ENCODE measurements around the gene CHAT. TPM values are rescaled to one million over a fixed set of nuclear protein-coding genes. Genes with fewer than 3 reads are reported as not detected.

CHAT gene
- polyA plus RNA-seq, 3 donors from 2014 or later: not detected

DNA sequence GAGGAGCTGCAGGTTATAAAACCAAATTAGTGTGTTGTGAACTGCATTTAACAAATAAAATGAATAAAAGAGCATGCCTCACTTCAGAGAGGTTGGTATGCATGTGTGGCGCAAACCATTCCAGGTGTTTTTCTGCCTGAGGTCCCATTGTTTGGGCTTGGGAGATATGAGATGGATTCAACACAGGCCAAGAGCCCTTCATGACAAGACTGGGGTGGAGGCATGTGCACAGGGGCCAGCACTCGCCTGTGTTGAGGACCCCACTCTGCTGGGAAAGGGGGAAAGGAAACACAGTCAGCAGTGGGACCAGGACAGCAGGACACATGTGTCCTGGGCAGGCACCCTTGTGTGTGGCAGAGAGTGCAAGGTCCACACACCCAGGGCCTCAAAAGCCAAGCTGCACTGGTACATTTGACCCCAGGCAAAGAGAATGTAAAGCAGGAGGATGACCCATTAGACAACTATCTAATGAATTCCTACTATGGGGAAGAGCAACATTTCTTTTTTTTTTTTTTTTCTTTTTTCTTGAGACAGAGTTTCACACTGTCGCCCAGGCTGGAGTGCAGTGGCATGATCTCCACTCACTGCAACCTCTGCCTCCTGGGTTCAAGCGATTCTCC is 12.9 kb upstream of the CHAT start:
- H3K36me3 Mint-ChIP-seq: no peaks in the 10 kb centered on the region
- DNase-seq: no peak
- no peak overlapping the region for H3K27ac Mint-ChIP-seq
- H3K9me3 Mint-ChIP-seq: no peaks in the 10 kb centered on the region
- peaks cover 4 to 12% (median 10%) of the 10 kb centered on the region in 3 donors for H3K27me3 Mint-ChIP-seq (ENCODE audit: low read depth in 3 of 3)
- no peak overlapping the region for H3K4me3 Mint-ChIP-seq
- no peaks in the 10 kb centered on the region for H3K4me1 Mint-ChIP-seq

DNA sequence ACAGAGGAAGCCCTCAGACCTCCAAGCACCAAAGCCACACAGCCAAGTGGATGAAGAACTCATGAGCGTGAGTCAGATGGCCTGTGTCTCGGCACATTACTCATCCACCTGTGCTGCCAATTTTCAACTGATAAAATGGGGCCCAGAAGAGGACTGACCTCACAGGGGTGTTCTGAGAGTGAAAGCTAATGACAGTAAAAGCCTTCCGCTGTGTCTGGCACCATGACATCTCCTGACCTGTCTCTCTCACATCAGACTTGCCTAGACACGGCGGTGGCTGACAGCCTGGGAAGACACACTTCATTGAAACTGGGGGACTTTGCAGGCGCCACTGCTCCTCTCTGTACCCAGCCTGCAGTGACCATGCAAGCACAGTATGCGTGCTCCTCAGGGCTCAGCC is 12.0 kb upstream of the CHAT start:
- H3K4me1 Mint-ChIP-seq: peaks cover 0 to 3% of the 10 kb centered on the region in 2 donors
- no peak for DNase-seq
- no peaks in the 10 kb centered on the region for H3K36me3 Mint-ChIP-seq
- no peak overlapping the region for H3K27ac Mint-ChIP-seq
- H3K27me3 Mint-ChIP-seq (ENCODE audit: low read depth in 3 of 3): peaks cover 10 to 15% (median 13%) of the 10 kb centered on the region in 3 donors
- no peak overlapping the region for H3K4me3 Mint-ChIP-seq
- peaks cover 0 to 3% (median 0%) of the 10 kb centered on the region in 6 donors for H3K9me3 Mint-ChIP-seq

DNA sequence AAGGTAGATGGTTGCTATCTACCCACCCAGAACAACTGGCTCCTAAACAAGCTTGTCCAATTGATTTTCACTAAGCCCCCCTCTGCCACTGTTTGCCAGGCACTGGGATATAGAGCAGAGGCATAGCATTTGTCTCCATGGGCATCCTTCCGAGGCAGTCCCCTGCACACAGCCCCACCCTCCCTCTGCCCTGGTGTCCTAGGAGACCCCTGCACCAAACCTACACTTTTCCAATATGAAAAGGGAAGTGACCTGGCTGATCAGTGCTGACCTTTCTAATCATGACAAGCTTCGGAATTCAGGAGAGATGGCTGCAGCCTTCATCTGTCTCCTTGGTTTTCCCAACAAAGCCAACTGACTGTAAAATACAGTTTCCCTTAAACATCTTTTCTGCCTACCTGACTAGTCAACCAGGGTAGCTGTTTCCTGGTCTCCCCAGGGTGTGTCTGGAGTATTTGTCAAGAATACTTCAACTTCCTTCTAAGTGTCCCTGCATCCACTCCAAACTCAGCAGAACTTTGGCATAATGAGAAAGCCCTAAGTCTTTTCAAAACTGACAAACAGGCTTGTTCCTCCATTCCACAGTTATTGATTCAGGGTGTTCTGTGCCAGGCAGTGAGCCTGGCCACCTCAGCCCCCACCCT is 11.3 kb upstream of the CHAT start:
- no peak overlapping the region for H3K27ac Mint-ChIP-seq
- H3K4me3 Mint-ChIP-seq: no peak overlapping the region
- peaks cover 0 to 3% (median 0%) of the 10 kb centered on the region in 6 donors for H3K9me3 Mint-ChIP-seq
- no peak for DNase-seq
- H3K36me3 Mint-ChIP-seq: no peaks in the 10 kb centered on the region
- peaks cover 3 to 10% of the 10 kb centered on the region in 2 donors for H3K4me1 Mint-ChIP-seq
- H3K27me3 Mint-ChIP-seq (ENCODE audit: low read depth in 3 of 3): peaks cover 13 to 17% (median 14%) of the 10 kb centered on the region in 3 donors

DNA sequence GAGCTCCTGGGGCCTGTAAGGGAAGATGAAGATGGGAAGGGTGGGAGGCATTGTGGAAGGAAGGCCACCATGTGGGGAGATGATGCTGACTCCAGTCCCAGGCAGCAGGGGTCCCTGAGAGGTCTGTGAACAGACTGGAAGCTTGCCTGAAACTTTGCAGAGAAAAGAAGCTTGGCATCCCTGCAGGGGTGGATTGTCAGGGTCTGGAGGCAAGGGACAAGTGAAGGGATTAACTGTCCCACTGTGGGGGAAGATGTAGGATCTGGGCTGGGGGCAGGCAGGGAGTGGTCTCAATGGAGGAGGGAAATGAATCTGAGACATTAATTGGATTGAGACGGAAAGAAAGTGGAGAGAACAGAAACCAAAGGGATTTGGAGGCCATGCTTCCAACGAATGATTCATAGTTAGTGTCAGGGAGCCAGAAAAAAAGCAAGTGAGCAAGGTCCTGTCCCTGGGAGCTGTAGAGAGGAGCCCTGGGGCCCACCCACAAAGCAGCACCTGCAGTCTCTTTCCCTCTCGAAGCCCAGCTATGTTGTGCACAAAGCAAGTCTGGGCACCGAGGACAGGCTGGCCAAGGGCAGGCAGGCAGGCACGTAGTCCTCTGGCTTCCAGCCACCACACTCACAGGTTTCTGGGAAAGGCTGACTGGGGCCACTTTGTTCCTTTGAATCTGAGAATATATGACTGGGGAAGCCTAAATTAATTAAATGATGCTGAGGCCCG is 8.5 kb upstream of the CHAT start:
- Mint-ChIP-seq H3K27me3 (ENCODE audit: low read depth in 3 of 3) (peaks cover 15 to 23% (median 19%) of the 10 kb centered on the region in 3 donors), H3K9me3 (peaks cover 0 to 12% (median 0%) of the 10 kb centered on the region in 6 donors), H3K4me3 (no peak overlapping the region), H3K36me3 (peaks cover 0 to 3% (median 0%) of the 10 kb centered on the region in 3 donors), H3K4me1 (peaks cover 3 to 14% of the 10 kb centered on the region in 2 donors), H3K27ac (no peak overlapping the region)
- no peak for DNase-seq

DNA sequence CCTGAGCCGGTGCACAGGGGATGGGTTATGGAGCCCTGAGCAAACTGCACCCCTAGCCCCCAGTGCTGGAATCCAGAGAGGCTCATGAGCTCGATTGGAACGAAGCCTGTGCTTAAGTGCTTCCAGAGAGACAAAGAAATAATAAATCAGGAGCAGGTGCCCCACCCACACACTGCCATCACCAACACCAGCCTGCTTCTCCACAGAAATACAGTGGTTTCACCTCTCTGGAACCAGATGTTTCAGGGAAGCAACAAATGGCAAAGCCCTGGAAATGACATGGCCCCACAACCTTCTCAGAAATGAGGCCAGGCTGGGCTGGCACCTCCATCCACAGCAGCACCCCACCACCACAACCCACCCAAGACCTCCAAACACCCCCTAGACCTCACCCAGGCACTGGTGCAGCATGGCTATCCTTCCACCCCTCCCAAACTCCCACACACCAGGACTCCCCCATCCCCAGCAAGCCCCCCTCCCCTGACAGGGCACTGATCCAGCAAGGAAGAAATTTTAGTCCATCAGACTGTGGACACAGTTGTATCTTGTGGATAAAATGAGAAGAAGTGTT is 7.8 kb upstream of the CHAT start:
- Mint-ChIP-seq H3K27ac (no peak overlapping the region), H3K4me3 (no peak overlapping the region), H3K9me3 (peaks cover 0 to 12% (median 0%) of the 10 kb centered on the region in 6 donors), H3K36me3 (peaks cover 0 to 3% (median 0%) of the 10 kb centered on the region in 3 donors), H3K27me3 (ENCODE audit: low read depth in 3 of 3) (peaks cover 15 to 19% (median 19%) of the 10 kb centered on the region in 3 donors), H3K4me1 (peaks cover 3 to 14% of the 10 kb centered on the region in 2 donors)
- no peak for DNase-seq

DNA sequence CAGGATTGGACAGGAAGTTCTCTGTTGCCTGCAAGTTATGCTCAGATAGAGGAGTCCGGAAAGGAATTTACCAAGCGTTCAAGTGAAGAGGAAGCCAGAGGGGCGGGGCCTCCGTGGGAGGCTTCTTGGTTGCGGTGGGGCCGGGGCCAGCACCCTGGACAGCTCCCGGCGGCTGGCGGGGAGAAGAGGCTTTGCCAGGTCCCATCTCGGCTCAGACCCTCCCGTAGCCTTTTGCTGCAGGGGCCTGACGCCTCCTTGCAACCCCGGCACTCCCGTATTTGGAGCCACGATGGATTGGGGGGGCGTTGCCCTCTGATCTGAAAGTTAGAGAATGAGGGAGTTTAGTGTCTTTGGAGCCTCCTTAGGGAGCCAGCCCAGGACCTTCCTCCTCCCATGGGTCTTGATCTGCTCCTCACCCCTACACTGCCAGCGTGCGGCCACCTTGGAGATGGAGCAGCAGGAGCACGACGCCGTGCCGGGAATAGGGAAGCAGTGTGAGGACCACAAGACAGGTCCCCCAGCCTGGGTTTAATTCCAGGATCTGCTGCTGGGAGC is 6.8 kb upstream of the CHAT start:
- Mint-ChIP-seq H3K4me1 (peaks cover 3 to 14% of the 10 kb centered on the region in 2 donors), H3K27me3 (ENCODE audit: low read depth in 3 of 3) (peaks cover 21 to 24% (median 23%) of the 10 kb centered on the region in 3 donors), H3K27ac (no peak overlapping the region), H3K4me3 (no peak overlapping the region), H3K9me3 (peaks cover 0 to 12% (median 0%) of the 10 kb centered on the region in 6 donors), H3K36me3 (peaks cover 0 to 3% (median 0%) of the 10 kb centered on the region in 3 donors)
- peak; percentile 50 to 59 (median 57) for DNase-seq

DNA sequence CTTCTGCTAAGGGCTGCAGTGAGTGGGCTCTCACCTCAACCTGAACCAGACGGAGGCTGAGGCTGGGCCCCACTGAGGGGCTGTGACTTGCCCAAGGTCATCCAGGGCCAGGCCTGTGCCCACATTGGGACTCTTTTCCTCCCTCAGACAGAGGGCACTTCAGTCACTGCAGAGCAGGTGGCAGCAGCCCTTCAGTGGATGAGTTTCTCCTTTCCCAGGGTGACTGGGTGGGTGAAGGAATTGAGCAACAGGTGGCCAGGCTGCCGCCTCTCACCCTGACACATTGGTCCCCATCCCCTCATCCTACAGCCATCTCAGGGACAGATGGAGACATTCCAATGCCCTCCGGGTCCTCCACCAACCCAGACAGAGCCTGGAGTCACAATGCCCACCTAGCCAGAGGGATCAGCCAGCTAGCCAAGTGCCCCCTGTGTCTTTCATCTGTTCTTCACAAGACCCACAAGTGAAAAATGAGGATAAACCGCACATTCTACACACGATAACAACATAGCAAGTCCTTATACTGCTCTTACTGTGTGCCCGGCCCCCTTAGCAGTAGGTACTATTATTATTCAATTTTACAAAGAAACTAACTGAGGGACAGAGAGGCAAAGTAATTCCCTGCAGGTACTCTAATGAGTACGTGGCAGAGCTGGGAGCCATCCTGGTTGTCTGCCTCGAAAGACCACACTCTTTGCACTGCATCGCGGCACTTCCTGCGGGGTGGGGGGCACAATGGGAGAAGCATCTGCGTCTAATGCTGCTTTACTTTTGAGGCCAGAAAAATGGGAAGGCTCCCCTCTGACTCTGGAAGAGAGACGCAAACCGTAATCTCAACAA is 5.5 kb upstream of the CHAT start:
- Mint-ChIP-seq H3K4me3 (no peak overlapping the region), H3K27ac (no peak overlapping the region), H3K9me3 (peaks cover 0 to 12% (median 0%) of the 10 kb centered on the region in 6 donors), H3K27me3 (ENCODE audit: low read depth in 3 of 3) (peaks cover 26 to 36% (median 33%) of the 10 kb centered on the region in 3 donors), H3K36me3 (peaks cover 0 to 3% (median 0%) of the 10 kb centered on the region in 3 donors), H3K4me1 (peaks cover 3 to 16% of the 10 kb centered on the region in 2 donors)
- no peak for DNase-seq

DNA sequence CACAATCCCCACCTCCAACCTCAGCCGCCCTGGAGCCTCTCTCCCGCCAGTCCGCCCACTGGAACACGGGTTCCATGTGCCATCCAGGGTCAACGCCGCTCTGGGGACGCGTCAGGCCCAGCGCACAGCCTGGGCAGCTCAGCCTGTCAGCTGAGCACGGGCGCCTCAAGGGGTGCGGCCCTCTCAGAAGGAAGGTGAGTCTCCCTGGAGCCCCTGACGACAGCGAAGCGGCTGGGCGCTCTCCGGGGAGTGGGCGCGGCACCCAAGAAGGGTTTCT is 4.9 kb upstream of the CHAT start:
- H3K9me3 Mint-ChIP-seq: peaks cover 0 to 12% (median 0%) of the 10 kb centered on the region in 6 donors
- H3K27me3 Mint-ChIP-seq (ENCODE audit: low read depth in 3 of 3): peaks cover 30 to 41% (median 35%) of the 10 kb centered on the region in 3 donors
- peaks cover 3 to 21% of the 10 kb centered on the region in 2 donors for H3K4me1 Mint-ChIP-seq
- H3K36me3 Mint-ChIP-seq: peaks cover 0 to 3% (median 0%) of the 10 kb centered on the region in 3 donors
- H3K4me3 Mint-ChIP-seq: no peak overlapping the region
- no peak for DNase-seq
- no peak overlapping the region for H3K27ac Mint-ChIP-seq

DNA sequence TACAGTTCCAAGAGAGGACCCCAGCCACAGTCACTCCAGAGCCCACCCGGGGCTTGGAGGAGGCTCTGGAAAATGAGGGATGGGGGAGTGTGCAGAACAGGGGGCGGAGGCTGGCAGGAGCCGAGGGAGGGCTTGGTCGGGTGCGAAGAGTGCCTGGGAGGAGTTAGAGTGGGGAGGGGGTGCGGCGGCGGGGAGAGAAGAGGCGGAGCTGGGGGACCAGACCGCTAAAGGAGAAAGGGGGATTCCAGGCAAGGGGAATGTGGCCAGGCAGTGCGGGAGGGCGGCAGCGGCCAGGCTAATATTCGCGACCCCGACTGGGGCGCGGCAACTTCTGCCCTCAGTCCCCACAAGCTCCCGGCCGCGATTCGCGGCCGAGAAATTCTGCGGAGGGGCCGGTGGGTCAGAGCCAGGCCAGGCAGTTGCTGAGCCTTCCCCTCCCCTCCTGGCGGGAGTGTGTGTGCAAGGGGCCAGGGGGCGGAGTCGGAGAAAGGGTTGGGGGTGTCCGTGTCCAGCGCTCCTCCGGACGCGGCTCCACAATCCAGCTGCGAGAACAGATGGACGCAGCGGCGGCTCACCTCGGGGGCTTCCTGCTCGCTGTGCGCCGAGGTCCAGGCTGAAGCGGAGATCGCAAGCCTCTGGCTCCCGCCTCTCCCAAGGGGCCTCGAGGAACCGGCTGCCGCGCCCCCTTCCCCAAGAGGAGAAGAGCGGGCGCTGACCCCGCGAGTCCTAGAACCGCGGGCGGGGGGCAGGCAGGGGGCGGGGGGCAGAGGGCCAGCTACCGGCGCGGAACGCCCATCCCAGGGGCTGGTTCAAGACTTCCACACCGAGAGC is 4.3 kb upstream of the CHAT start:
- no peak for DNase-seq
- Mint-ChIP-seq H3K9me3 (peaks cover 0 to 12% (median 0%) of the 10 kb centered on the region in 6 donors), H3K27me3 (ENCODE audit: low read depth in 3 of 3) (peaks cover 30 to 42% (median 35%) of the 10 kb centered on the region in 3 donors), H3K4me1 (peaks cover 3 to 21% of the 10 kb centered on the region in 2 donors), H3K27ac (no peak overlapping the region), H3K4me3 (no peak overlapping the region), H3K36me3 (peaks cover 0 to 3% (median 0%) of the 10 kb centered on the region in 3 donors)

DNA sequence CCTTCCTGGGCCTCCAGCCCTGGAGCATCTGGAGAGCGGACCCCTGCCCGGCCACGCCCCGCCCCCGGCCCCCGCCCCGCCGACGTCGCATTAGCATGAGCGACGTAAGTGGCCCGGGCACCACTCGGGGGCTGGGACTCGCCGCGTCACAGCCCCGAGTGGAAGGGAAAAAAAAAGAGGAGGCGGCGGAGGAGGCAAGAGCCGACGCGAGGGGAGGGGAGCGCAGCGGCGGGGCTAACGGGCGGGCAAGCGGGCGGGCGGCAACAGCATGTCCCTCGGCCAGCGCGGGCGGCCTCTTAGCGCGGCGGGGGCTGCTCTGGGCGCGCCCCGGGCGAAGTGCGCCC is 3.8 kb upstream of the CHAT start, which contains the start of gene SLC18A3:
Gene SLC18A3 (plus strand): TSS at position 197 of the 344 bp plus-strand sequence. CDS start 431 bp downstream, outside the sequence.
- no peak within 1 kb of the TSS for H3K27ac Mint-ChIP-seq
- H3K36me3 Mint-ChIP-seq: peaks cover 0 to 3% (median 0%) of the 10 kb centered on the region in 3 donors
- peaks cover 3 to 21% of the 10 kb centered on the region in 2 donors for H3K4me1 Mint-ChIP-seq
- peaks cover 0 to 12% (median 0%) of the 10 kb centered on the region in 6 donors for H3K9me3 Mint-ChIP-seq
- DNase-seq: no peak
- H3K4me3 Mint-ChIP-seq: no peak within 1 kb of the TSS
- H3K27me3 Mint-ChIP-seq (ENCODE audit: low read depth in 3 of 3): peaks cover 31 to 38% (median 32%) of the 10 kb centered on the region in 3 donors

DNA sequence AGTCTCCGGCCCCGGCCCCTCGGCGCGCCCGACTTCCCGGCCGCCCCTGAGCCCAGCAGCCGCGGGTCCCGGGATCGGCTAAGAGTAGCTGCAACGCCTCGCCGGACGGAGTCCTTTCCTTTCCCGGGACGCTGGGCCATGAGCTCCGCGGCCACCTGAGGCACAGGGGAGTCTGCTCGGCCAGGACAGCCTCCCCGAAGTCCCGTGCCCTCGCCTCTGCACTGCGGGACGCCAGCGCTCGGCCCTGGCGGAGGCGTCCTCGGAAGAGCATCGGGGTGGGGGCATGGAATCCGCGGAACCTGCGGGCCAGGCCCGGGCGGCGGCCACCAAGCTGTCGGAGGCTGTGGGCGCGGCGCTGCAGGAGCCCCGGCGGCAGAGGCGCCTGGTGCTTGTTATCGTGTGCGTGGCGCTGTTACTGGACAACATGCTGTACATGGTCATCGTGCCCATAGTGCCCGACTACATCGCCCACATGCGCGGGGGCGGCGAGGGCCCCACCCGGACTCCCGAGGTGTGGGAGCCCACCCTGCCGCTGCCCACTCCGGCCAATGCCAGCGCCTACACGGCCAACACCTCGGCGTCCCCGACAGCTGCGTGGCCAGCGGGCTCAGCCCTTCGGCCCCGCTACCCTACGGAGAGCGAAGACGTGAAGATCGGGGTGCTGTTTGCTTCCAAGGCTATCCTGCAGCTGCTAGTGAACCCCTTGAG is 3.2 kb upstream of the CHAT start:
- H3K36me3 Mint-ChIP-seq: peaks cover 0 to 3% (median 0%) of the 10 kb centered on the region in 3 donors
- H3K27ac Mint-ChIP-seq: no peak overlapping the region
- H3K9me3 Mint-ChIP-seq: peaks cover 0 to 12% (median 0%) of the 10 kb centered on the region in 6 donors
- DNase-seq: no peak
- no peak overlapping the region for H3K4me3 Mint-ChIP-seq
- peaks cover 31 to 43% (median 32%) of the 10 kb centered on the region in 3 donors for H3K27me3 Mint-ChIP-seq (ENCODE audit: low read depth in 3 of 3)
- H3K4me1 Mint-ChIP-seq: peaks cover 3 to 21% of the 10 kb centered on the region in 2 donors
